Body of pancreas (tissue), 4 donors: ENCODE data around the gene C19orf12.

ENCODE experiments used
- CTCF ChIP-seq, 7 experiments: fragments of 450-650 bp in 4 of 7; fragments of 200-600 bp in 3 of 7; sonication (generic) in 3 of 7; IDR thresholded peaks; one replicate each; pipeline ENCODE4 v1.5.1; 2016 to 2019; ENCODE audit warnings: antibody characterized with exemption in 7 of 7
- POLR2A ChIP-seq, 3 donors: fragments of 450-650 bp; IDR thresholded peaks; one replicate each; pipeline ENCODE4 v1.6.1; 2016; ENCODE audit warnings: antibody characterized with exemption in 3 of 3, mild to moderate bottlenecking in 2 of 3

GRCh38 chr19:29686285-29686805 is 28.7 kb downstream of the C19orf12 start:
- TF ChIP-seq POLR2A (IDR thresholded peaks at IDR 0.05) (no peak), CTCF (IDR thresholded peaks at IDR 0.05) (no peak)
